Cardiac septum (tissue), 1 donor: ENCODE results near the gene NME4. TPM values are rescaled to one million over a fixed set of nuclear protein-coding genes. Genes with fewer than 3 reads are reported as not detected.
"Not testable (repeated sequence)": the region's sequence is repeated elsewhere in the genome, so short reads cannot be mapped to it uniquely, and the experiment has no call there.

Source experiments
- DNase-seq: peaks from one replicate; pipeline ENCODE4 v3.0.0-alpha.2; 2020; ENCODE audit warnings: low spot score
- intact Hi-C: fragments of 100-400 bp; cut with DNase I; formaldehyde crosslinking; loops from one replicate; pipeline ENCODE4 v1.14.0; 2022
- total RNA-seq: library from RNA; stranded (reverse); fragmentation: NEBNext Ultra II Directional; extraction: Animal tissue kit (Norgen Biotek cat#: 25700); gene quantifications from one replicate; pipeline ENCODE4 v1.2.1, GENCODE V29; 2021
- donor health status: DM: no; HTN: no; CAD: no.

NME4 gene
- total RNA-seq, 1 donor from 2014 or later = 65.0 TPM

DNA sequence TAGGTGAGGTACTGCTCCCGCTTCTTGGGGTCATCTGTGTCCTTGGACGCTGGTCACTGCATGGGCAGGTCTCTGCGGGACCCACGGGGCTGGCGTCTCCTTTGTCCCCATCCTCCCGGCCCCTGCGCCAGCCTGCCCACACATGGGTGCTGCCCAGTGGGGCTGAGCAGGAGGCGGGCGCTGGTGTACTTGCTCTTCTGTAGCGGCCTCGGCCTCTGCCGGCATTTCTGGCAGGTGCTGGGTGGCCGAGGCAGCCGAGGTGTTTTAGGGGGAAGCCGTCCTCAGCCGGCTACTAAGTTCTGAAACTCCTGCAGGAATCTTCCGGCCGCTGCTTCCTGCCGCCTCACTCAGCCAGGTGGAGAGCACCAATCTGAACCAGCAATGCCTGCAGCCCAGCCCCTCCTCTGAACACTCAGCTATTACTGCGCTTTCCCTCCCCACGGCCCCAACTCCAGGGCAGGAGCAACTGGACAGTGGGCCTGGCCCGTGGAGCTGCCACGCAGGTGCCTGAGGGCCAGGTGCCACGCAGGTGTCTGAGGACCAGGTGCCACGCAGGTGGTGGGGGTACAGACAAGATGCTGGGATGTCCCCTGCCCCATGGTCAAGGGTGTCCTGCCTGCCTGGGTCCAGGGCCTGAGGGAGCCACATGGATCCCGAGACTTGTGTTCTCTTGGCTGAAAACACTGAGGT is 14.7 kb downstream of the NME4 start:
- intact Hi-C loops = no loop called here
- DNase-seq = no peak

DNA sequence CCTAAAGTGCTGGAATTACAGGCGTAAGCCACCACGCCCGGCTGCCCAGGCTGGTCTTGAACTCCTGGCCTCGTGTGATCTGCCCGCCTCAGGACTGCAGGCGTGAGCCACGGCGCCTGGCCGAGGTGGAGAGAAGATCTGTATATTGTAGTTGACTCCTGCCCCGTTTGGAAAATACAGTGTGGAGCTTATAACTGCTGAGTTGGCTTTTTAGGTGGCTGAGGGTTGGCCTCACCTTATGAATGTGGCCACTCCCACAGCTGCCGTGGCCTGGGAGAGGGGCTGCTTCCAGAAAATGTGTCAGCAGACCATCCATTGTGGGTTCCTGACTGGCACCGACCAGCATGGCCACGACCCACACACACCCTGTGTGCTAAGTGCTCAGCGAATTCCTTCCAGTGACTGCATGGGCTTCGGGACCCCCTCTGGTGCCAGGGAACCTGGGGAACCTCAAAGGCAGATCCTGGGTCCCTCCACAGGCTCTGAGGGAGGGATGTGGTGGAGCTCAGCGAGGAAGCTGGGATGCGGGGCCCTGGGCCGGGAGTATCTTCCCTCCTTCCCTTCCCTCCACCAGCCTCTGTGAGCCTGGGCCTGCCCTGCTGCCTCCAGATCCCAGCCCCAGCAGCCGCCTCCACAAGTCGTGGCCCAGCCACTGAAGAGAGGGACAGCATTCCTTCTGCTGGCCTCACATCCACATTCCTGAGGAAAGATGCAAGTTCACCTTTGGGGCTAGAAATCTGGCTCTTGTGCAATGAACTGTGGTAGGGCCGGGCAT is 17.6 kb downstream of the NME4 start:
- intact Hi-C loops = no loop called here
- DNase-seq = no peak

GRCh38 chr16:415170-415498 is 18.1 kb downstream of the NME4 start:
- DNase-seq, intact Hi-C loops: not testable (repeated sequence)

DNA sequence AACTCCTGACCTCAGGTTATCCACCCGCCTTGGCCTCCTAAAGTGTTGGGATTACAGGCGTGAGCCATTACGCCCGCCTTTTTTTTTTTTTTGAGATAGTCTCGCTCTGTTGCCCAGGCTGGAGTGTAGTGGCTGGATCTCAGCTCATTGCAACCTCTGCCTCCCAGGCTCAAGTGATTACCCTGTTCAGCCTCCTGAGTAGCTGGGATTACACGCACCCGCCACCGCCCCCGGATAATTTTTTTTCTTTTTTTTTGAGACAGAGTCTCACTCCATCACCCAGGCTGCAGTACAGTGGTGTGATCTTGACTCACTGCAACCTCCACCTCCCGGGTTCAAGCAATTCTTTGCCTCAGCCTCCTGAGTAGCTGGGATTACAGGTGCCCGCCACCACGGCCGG is 25.2 kb downstream of the NME4 start:
- intact Hi-C loops = loop anchor here (10.0 kb wide), 1 partner anchor 53 kb away; no protein-coding TSS in a partner anchor
- DNase-seq = not testable (repeated sequence)

- intact Hi-C loops = loop anchor here (2.0 to 10.0 kb wide), 2 partner anchors 23 to 51 kb away; partner anchors contain the start of gene DECR2
- peak; percentile 81 for DNase-seq
Observed at GRCh38 chr16:424033-424622, 27.1 kb downstream of the NME4 start.

GRCh38 chr16:424623-425081 is 27.7 kb downstream of the NME4 start:
- intact Hi-C loops = loop anchor here (2.0 to 10.0 kb wide), 2 partner anchors 24 to 50 kb away; partner anchors contain the start of gene DECR2
- DNase-seq = no peak

DNA sequence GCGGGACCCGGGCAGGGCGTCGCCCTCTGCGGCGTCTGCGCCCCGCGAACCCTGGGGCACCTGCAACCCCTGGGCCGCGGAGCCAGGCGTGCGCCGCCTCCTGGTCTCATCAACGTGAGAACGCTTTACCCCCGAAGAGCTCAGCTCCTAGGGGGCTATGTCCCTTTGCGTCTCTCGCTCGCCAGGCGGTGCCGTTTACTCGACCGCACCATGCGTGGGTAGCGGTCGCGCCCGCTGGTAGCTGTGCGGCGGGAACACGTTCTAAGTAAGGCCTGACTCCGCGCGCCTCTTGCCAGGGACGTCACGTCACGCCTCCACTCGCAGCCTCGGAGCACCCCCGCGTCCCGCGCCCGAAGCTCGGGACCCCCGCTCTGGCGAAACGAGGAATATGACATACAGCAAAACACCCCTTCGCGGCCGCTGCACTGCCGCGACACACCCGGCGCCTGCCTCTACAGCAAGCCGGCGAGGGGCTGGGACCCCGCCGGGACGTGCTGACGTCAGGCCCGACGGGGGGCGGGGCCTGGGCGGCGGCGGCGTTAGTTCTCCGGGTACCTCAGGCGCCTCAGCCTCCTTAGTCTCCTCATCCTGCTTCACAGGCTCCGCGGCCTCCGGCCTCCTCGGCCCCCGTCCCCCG is 28.2 kb downstream of the NME4 start, which contains the start of gene RAB11FIP3:
RAB11FIP3 (plus strand) TSS at position 568 of the 637 bp plus-strand sequence. CDS start 358 bp downstream, outside the sequence.
- peak; percentile 93 for DNase-seq
- intact Hi-C loops = loop anchor here (2.0 to 10.0 kb wide), 2 partner anchors 24 to 50 kb away; partner anchors contain the start of gene DECR2

DNA sequence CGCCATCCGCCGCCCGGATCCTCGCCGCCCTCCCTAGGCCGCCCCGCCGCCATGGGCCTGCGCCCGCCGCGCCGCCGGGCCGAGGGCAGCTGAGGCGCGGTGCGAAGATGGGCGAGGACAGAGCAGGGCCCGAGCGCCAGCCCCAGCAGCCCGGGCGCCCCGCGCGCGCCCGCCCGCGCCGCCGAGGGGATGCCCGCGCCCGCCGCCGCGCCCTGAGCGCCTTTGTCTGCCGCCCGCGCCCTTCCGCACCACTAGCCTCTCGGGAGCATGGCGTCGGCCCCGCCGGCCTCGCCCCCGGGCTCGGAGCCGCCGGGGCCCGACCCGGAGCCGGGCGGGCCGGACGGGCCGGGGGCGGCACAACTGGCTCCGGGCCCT is 28.7 kb downstream of the NME4 start:
- intact Hi-C loops = loop anchor here (2.0 to 10.0 kb wide), 2 partner anchors 25 to 49 kb away; partner anchors contain the start of gene DECR2
- DNase-seq = no peak

GRCh38 chr16:426115-426905 is 29.3 kb downstream of the NME4 start:
- no peak for DNase-seq
- intact Hi-C loops = loop anchor here (10.0 kb wide), 1 partner anchor 48 kb away; no protein-coding TSS in a partner anchor

GRCh38 chr16:426906-427249 is 29.9 kb downstream of the NME4 start:
- no peak for DNase-seq

GRCh38 chr16:427250-427649 is 30.3 kb downstream of the NME4 start:
- intact Hi-C loops = loop anchor here (10.0 kb wide), 1 partner anchor 48 kb away; no protein-coding TSS in a partner anchor
- DNase-seq = no peak

More at GRCh38 chr16:426906-427249, 29.9 kb downstream of the NME4 start:
- intact Hi-C loops = loop anchor here (10.0 kb wide), 1 partner anchor 48 kb away; no protein-coding TSS in a partner anchor

DNA sequence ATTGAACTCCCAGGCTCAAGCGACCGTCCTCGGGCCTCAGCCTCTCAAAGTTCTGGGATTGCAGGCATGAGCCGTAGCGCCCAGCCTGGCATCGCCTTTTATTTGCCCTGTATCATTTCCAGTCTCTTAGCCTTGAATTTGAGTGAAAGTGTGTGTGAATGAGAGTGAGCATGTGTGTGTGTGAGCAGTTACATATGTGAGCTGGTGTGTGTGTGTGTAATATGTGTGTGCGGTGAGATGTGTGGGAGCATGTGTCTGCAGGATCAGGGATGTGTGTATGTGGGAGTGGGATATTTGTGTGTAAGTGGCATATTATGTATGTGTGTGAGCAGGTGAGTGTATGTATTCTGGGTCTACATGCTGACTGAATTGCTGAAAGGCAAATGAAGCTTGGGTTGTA is 33.9 kb downstream of the NME4 start:
- DNase-seq = no peak
- intact Hi-C loops = no loop called here

- intact Hi-C loops = no loop called here
- DNase-seq = no peak
Observed at GRCh38 chr16:440627-441026, 43.6 kb downstream of the NME4 start.

- no peak for DNase-seq
- intact Hi-C loops = no loop called here
Observed at GRCh38 chr16:441447-441846, 44.4 kb downstream of the NME4 start.

GRCh38 chr16:442976-443375 is 46.0 kb downstream of the NME4 start:
- intact Hi-C loops = no loop called here
- DNase-seq = no peak

- DNase-seq = no peak
- intact Hi-C loops = no loop called here
Observed at GRCh38 chr16:444027-444426, 47.0 kb downstream of the NME4 start.

GRCh38 chr16:445566-445965 is 48.6 kb downstream of the NME4 start:
- intact Hi-C loops = no loop called here
- DNase-seq = no peak
